ENCODE results near the gene ZFP36L1. TPM values are rescaled to one million over a fixed set of nuclear protein-coding genes. Genes with fewer than 3 reads are reported as not detected.
A peak's percentile ranks its signal among the peaks of the same experiment; 100 is the strongest.

Gene ZFP36L1
- total RNA-seq, 1 donor from 2014 or later = 368 TPM

- TF ChIP-seq, protein P1, sequence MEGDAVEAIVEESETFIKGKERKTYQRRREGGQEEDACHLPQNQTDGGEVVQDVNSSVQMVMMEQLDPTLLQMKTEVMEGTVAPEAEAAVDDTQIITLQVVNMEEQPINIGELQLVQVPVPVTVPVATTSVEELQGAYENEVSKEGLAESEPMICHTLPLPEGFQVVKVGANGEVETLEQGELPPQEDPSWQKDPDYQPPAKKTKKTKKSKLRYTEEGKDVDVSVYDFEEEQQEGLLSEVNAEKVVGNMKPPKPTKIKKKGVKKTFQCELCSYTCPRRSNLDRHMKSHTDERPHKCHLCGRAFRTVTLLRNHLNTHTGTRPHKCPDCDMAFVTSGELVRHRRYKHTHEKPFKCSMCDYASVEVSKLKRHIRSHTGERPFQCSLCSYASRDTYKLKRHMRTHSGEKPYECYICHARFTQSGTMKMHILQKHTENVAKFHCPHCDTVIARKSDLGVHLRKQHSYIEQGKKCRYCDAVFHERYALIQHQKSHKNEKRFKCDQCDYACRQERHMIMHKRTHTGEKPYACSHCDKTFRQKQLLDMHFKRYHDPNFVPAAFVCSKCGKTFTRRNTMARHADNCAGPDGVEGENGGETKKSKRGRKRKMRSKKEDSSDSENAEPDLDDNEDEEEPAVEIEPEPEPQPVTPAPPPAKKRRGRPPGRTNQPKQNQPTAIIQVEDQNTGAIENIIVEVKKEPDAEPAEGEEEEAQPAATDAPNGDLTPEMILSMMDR (IDR thresholded peaks at IDR 0.05; ENCODE audit: unreplicated experiment) = no peak
- H3K4me3 Mint-ChIP-seq (ENCODE audit: low read depth) = no peak overlapping the region
- peaks cover 4% of the 10 kb centered on the region for H3K9me3 Mint-ChIP-seq (ENCODE audit: low read depth)
- peaks cover 5% of the 10 kb centered on the region for H3K27me3 Mint-ChIP-seq
- DNase-seq (ENCODE audit: low spot score, unreplicated experiment) = no peak
- H3K27ac Mint-ChIP-seq = no peak overlapping the region
- H3K4me1 Mint-ChIP-seq (ENCODE audit: low read depth) = peaks cover 11% of the 10 kb centered on the region
- H3K36me3 Mint-ChIP-seq (ENCODE audit: insufficient read depth) = no peaks in the 10 kb centered on the region
Observed at GRCh38 chr14:68741839-68742470, 50.9 kb downstream of the ZFP36L1 start.

DNA sequence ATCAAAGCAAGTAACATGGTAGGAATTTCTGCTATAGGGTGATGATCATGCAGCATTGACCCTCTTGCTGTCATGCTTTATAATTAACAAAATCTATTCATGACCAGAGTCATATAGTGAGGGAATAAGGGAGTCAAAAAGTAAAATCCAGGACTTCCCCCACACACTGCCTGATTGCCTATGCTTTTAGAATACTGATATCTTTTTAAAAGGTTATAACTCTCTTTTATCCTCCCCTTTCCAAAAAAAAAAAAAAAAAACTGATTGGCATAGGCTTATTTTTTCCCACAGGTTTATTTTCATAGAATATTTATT lies 51.4 kb downstream of the ZFP36L1 start:
- Mint-ChIP-seq H3K27ac (no peak overlapping the region), H3K27me3 (peaks cover 5% of the 10 kb centered on the region), H3K9me3 (ENCODE audit: low read depth) (peaks cover 4% of the 10 kb centered on the region), H3K36me3 (ENCODE audit: insufficient read depth) (no peaks in the 10 kb centered on the region), H3K4me3 (ENCODE audit: low read depth) (no peak overlapping the region), H3K4me1 (ENCODE audit: low read depth) (peaks cover 16% of the 10 kb centered on the region)
- TF ChIP-seq, protein P1 (IDR thresholded peaks at IDR 0.05; ENCODE audit: unreplicated experiment) = no peak
- no peak for DNase-seq (ENCODE audit: low spot score, unreplicated experiment)

- Mint-ChIP-seq H3K4me3 (ENCODE audit: low read depth) (no peak overlapping the region), H3K27me3 (peaks cover 5% of the 10 kb centered on the region), H3K9me3 (ENCODE audit: low read depth) (peaks cover 4% of the 10 kb centered on the region), H3K4me1 (ENCODE audit: low read depth) (peaks cover 21% of the 10 kb centered on the region), H3K36me3 (ENCODE audit: insufficient read depth) (no peaks in the 10 kb centered on the region), H3K27ac (peak overlapping the region; percentile 10)
- TF ChIP-seq, protein P1 (IDR thresholded peaks at IDR 0.05; ENCODE audit: unreplicated experiment) = no peak
- DNase-seq (ENCODE audit: low spot score, unreplicated experiment) = no peak
Observed at GRCh38 chr14:68740788-68741476, 51.9 kb downstream of the ZFP36L1 start.

DNA sequence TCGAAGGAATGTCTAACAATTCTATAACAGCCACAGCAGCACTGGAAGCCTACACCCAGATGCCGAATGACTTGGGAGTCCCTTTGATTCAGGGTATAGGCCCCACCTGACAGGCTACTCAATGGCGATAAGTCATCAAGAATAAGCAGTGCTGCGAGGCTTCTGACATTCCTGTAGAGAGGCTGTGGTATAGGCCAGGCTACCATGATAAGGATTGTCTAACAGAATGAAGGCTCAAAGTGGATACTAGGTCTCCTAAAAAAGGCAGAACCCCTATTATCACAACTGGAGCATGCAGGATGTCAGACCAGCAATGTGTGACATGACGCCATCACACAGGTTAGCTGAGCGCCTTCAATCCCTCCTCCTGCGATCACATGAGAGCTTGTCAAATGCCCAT lies 53.2 kb downstream of the ZFP36L1 start:
- no peaks in the 10 kb centered on the region for H3K36me3 Mint-ChIP-seq (ENCODE audit: insufficient read depth)
- TF ChIP-seq, protein P1 (IDR thresholded peaks at IDR 0.05; ENCODE audit: unreplicated experiment) = no peak
- H3K4me3 Mint-ChIP-seq (ENCODE audit: low read depth) = no peak overlapping the region
- DNase-seq (ENCODE audit: low spot score, unreplicated experiment) = no peak
- H3K27me3 Mint-ChIP-seq = peaks cover 5% of the 10 kb centered on the region
- no peak overlapping the region for H3K27ac Mint-ChIP-seq
- peaks cover 4% of the 10 kb centered on the region for H3K9me3 Mint-ChIP-seq (ENCODE audit: low read depth)
- peaks cover 20% of the 10 kb centered on the region for H3K4me1 Mint-ChIP-seq (ENCODE audit: low read depth)

DNA sequence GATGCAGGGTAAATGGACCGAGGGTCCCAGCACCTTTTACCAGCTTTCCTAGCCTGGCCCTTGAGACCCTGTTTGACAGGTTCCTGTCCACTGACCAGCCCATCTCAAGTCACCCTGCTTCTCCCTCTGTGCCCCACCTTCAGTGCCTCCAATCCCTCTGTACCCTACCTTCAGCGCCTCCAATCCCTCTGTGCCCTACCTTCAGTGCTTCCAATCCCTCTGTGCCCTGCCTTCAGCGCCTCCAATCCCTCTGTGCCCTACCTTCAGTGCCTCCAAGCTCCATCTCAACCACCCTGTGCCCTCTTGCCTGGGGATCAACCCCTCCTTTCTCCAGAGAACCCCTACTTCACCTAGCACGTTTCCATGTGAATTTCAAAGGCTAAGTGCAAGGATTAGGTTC lies 54.3 kb downstream of the ZFP36L1 start:
- peaks cover 5% of the 10 kb centered on the region for H3K27me3 Mint-ChIP-seq
- peaks cover 22% of the 10 kb centered on the region for H3K4me1 Mint-ChIP-seq (ENCODE audit: low read depth)
- no peak overlapping the region for H3K4me3 Mint-ChIP-seq (ENCODE audit: low read depth)
- no peaks in the 10 kb centered on the region for H3K36me3 Mint-ChIP-seq (ENCODE audit: insufficient read depth)
- H3K27ac Mint-ChIP-seq = no peak overlapping the region
- peaks cover 4% of the 10 kb centered on the region for H3K9me3 Mint-ChIP-seq (ENCODE audit: low read depth)
- TF ChIP-seq, protein P1 (IDR thresholded peaks at IDR 0.05; ENCODE audit: unreplicated experiment) = no peak
- DNase-seq (ENCODE audit: low spot score, unreplicated experiment) = no peak

Other genes starting within 250 kb of the ZFP36L1 start
- 92.6 and 105 TPM in 2 replicates for gene ACTN1, start 186.2 kb upstream of the ZFP36L1 start, total RNA-seq